K562 (cell line): ENCODE measurements around the gene FITM1. TPM values are rescaled to one million over a fixed set of nuclear protein-coding genes. Genes with fewer than 3 reads are reported as not detected.

Source experiments
- ATAC-seq: fragments of 200-7000 bp; cut with Tn5 transposase; 3 replicates; pipeline ENCODE4 v1.9.1; 2020; ENCODE audit warnings: moderate library complexity
- BruUV-seq: library from RNA; stranded (reverse); fragments of 400-500 nt; replicated peaks from 2 replicates; lab custom pipeline; 2021; lab: Mats Ljungman, UMichigan
- CTCF ChIA-PET: fragments of 300-600 bp; formaldehyde crosslinking; extraction: SDS; loops from one replicate; lab custom pipeline; 2021; ENCODE audit warnings: low intra/inter-chr PET ratio; lab: Yijun Ruan, JAX
- POLR2A ChIA-PET: fragments of 300-600, 350-650 bp; sonication (Branson Sonifier 250); formaldehyde crosslinking; extraction: SDS; loops from one replicate; lab custom pipeline; 2021; ENCODE audit warnings: antibody characterized with exemption, inconsistent platforms; lab: Yijun Ruan, JAX
- DNase-seq, 4 experiments: peaks; one replicate each; pipeline versions ENCODE4 v3.0.0 to v3.0.0-alpha.2; 2011 to 2018; ENCODE audit warnings: low spot score in 3 of 4, mixed read lengths in 3 of 4; ENCODE audit errors: extremely low read depth in 1 of 4
- FAIRE-seq: peaks from 2 replicates; lab custom pipeline; 2011; peaks lifted over from hg19 to GRCh38; lab: Jason Lieb, UNC
- H2AFZ ChIP-seq: 2 replicates; pipeline ENCODE4 v1.6.0; 2011; ENCODE audit warnings: low read depth, low read length, control low read depth, inconsistent platforms
- H3K27ac ChIP-seq: fragments of 200-600 bp; 3 replicates; pipeline ENCODE4 v1.8.0; 2011; ENCODE audit warnings: low read depth, mild to moderate bottlenecking, control low read depth, inconsistent platforms, low read length, moderate library complexity, mixed read lengths; ENCODE audit errors: extremely low read depth
- H3K27me3 ChIP-seq, 2 experiments: fragments of 300-600 bp in 1 of 2; 2 replicates in 1 of 2; 3 replicates in 1 of 2; pipeline versions ENCODE4 v1.6.0 to v1.8.0; 2011; ENCODE audit warnings: inconsistent platforms in 2 of 2, low read length in 2 of 2, mild to moderate bottlenecking in 1 of 2, mixed read lengths in 1 of 2, moderate library complexity in 1 of 2; ENCODE audit not compliant: control insufficient read depth in 2 of 2, insufficient read depth in 2 of 2
- H3K36me3 ChIP-seq: fragments of 300-600 bp; 3 replicates; pipeline ENCODE4 v1.8.0; 2011; ENCODE audit warnings: mild to moderate bottlenecking, low read length, inconsistent platforms; ENCODE audit not compliant: control insufficient read depth, insufficient read depth
- H3K4me1 ChIP-seq, 2 experiments: fragments of 200-600 bp in 1 of 2; replicated peaks in 1 of 2; 2 replicates in 1 of 2; 3 replicates in 1 of 2; pipeline versions ENCODE4 v1.5.1 to v1.8.0; 2011; ENCODE audit warnings: inconsistent platforms in 2 of 2, low read length in 2 of 2, mild to moderate bottlenecking in 1 of 2, mixed read lengths in 1 of 2, moderate library complexity in 1 of 2; ENCODE audit not compliant: control insufficient read depth in 2 of 2, insufficient read depth in 2 of 2
- H3K4me2 ChIP-seq: 2 replicates; pipeline ENCODE4 v1.6.1; 2011; ENCODE audit warnings: low read length, control low read depth, inconsistent platforms, mixed read lengths; ENCODE audit not compliant: insufficient read depth
- H3K4me3 ChIP-seq: fragments of 200-600 bp; sonication (generic), shearing (Covaris generic); 2 replicates; pipeline ENCODE4 v1.5.1; 2016; ENCODE audit warnings: control low read depth, inconsistent platforms
- H3K79me2 ChIP-seq: fragments of 200-600 bp; 3 replicates; pipeline ENCODE4 v1.8.0; 2011; ENCODE audit warnings: low read length, inconsistent platforms; ENCODE audit not compliant: control insufficient read depth, insufficient read depth
- H3K9ac ChIP-seq, 2 experiments: 2 replicates each; pipeline versions ENCODE4 v1.6.0 to v1.6.1; 2011; ENCODE audit warnings: low read depth in 2 of 2, low read length in 2 of 2, control low read depth in 1 of 2, inconsistent platforms in 1 of 2, mild to moderate bottlenecking in 1 of 2, mixed read lengths in 1 of 2; ENCODE audit not compliant: insufficient read depth in 1 of 2
- H3K9me1 ChIP-seq: one replicate; pipeline ENCODE4 v1.6.0; 2011; ENCODE audit warnings: inconsistent platforms, mild to moderate bottlenecking, low read length, moderate library complexity; ENCODE audit not compliant: control insufficient read depth, insufficient read depth
- H3K9me3 ChIP-seq: replicated peaks from 2 replicates; pipeline ENCODE4 v1.5.1; 2011; ENCODE audit warnings: low read depth, low read length, inconsistent platforms; ENCODE audit not compliant: control insufficient read depth, insufficient read depth
- H4K20me1 ChIP-seq: replicated peaks from 2 replicates; pipeline ENCODE4 v1.6.1; 2011; ENCODE audit warnings: low read length, inconsistent platforms, mixed read lengths; ENCODE audit not compliant: control insufficient read depth, insufficient read depth
- MBD2 ChIP-seq: sonication (generic); IDR thresholded peaks from 2 replicates; pipeline ENCODE4 v1.6.1; 2016; ENCODE audit warnings: low read depth, borderline replicate concordance
- MYBL2 ChIP-seq, 2 experiments: fragments of 450-650 bp in 1 of 2; sonication (generic) in 1 of 2; formaldehyde crosslinking in 1 of 2; IDR thresholded peaks; 2 replicates each; pipeline versions ENCODE4 v1.6.1 to v1.8.1; 2017 to 2022; ENCODE audit warnings: borderline replicate concordance in 1 of 2, inconsistent platforms in 1 of 2, low read depth in 1 of 2, mild to moderate bottlenecking in 1 of 2, missing genetic modification reagents in 1 of 2, moderate library complexity in 1 of 2
- NBN ChIP-seq: fragments of 450-650 bp; IDR thresholded peaks from 2 replicates; pipeline ENCODE4 v1.6.1; 2016; ENCODE audit warnings: low read depth, mild to moderate bottlenecking
- PCBP2 ChIP-seq: fragments of 200-400 bp; formaldehyde crosslinking; IDR thresholded peaks from 2 replicates; pipeline ENCODE4 v1.6.1; 2018; ENCODE audit warnings: low read length, low read depth, mild to moderate bottlenecking, moderate library complexity; ENCODE audit not compliant: poor library complexity, severe bottlenecking
- PHB ChIP-seq: fragments of 250-450 bp; sonication (Bioruptor Pico); IDR thresholded peaks from 2 replicates; pipeline ENCODE4 v1.5.0; 2021
- PHF8 ChIP-seq: fragments of 200-600 bp; sonication (generic); IDR thresholded peaks from 2 replicates; pipeline ENCODE4 v1.6.1; 2012; ENCODE audit warnings: mixed run types, mild to moderate bottlenecking, inconsistent platforms, low read length, moderate library complexity, borderline replicate concordance
- SIN3B ChIP-seq: fragments of 450-650 bp; IDR thresholded peaks from 2 replicates; pipeline ENCODE4 v1.6.1; 2017; ENCODE audit warnings: low read depth, mild to moderate bottlenecking, moderate library complexity
- TFAM ChIP-seq: fragments of 250-450 bp; sonication (Bioruptor Pico); conservative IDR thresholded peaks from 2 replicates; pipeline ENCODE4 v1.5.0; 2021; ENCODE audit warnings: mild to moderate bottlenecking, moderate library complexity
- ZNF232 ChIP-seq: sonication (generic); formaldehyde crosslinking; IDR thresholded peaks from 2 replicates; pipeline ENCODE4 v1.8.0; 2022; ENCODE audit warnings: mild to moderate bottlenecking, missing genetic modification reagents
- in situ Hi-C: fragments of 300-500 bp; cut with MboI; formaldehyde crosslinking; loops from 4 replicates; pipeline ENCODE4 v1.15.0; 2018; ENCODE audit warnings: inconsistent platforms, mixed read lengths
- intact Hi-C: fragments of 100-400 bp; cut with micrococcal nuclease; formaldehyde crosslinking; loops from 2 replicates; pipeline ENCODE4 v1.14.2; 2022
- polyA plus RNA-seq, 8 experiments: library from polyadenylated mRNA; depleted of rRNA in 4 of 8; stranded (reverse) in 5 of 8; unstranded in 3 of 8; fragments of >200 nt; fragmentation: Nextera tagmentation in 2 of 8; fragmentation: Illumina TruSeq in 1 of 8; extraction: Ambion mirVana in 2 of 8; extraction: Trizol in 1 of 8; gene quantifications; 2 replicates each; pipeline versions ENCODE4 v1.2.1 to v1.2.3, GENCODE V29; 2011 to 2014; ENCODE audit warnings: inconsistent platforms in 1 of 8, missing spikeins in 1 of 8
- total RNA-seq, 7 experiments: library from RNA; depleted of rRNA in 6 of 7; stranded (reverse); fragments of >200 nt in 6 of 7; fragmentation: Illumina TruSeq in 2 of 7; extraction: Trizol in 2 of 7; gene quantifications; 2 replicates each; pipeline versions ENCODE4 v1.2.1 to v1.2.3, GENCODE V29; 2011 to 2021; ENCODE audit warnings: low replicate concordance in 1 of 7

Gene FITM1
- total and polyA plus RNA-seq, 9 of the 15 experiments (the other 6 are each of a cell fraction or from before 2014, with no cell fraction given): 0.09 to 0.20 TPM; not detected in 7

DNA sequence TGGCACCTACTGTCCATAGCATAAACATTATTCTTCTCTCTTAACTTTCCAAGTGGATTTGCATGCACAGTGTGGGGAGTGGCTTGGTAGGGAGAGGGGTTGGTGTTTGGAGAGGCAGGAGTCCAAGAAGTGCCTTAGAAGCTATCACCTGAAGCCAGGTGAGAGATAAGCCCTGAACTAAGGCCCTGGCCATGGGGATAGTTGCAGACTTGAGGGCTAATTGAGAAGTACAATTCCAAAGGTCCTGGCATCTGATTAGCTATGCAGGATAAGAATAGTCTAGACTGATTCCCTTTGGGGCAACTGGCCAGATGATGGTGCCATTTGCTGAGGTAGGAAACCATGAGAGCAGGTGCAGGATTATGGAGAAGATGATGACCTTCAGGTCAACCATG, 38.4 kb upstream of the FITM1 start:
- FAIRE-seq (no peak), DNase-seq (no peak), ATAC-seq (no peak)
- Histone ChIP-seq H3K9me1 (no peaks in the 10 kb centered on the region), H3K27ac (no peak overlapping the region), H3K4me3 (no peak overlapping the region), H2AFZ (no peak overlapping the region), H3K9me3 (no peaks in the 10 kb centered on the region), H3K9ac (no peak overlapping the region), H4K20me1 (0 out of 2 replicates have a peak, but pooled peaks cover 2% of the 10 kb centered on the region), H3K27me3 (no peaks in the 10 kb centered on the region), H3K4me1 (peaks cover 20 to 22% of the 10 kb centered on the region in 2 experiments; a peak in 4 of 5 replicates), H3K79me2 (peaks cover 29% of the 10 kb centered on the region), H3K4me2 (no peak overlapping the region), H3K36me3 (peaks cover 11% of the 10 kb centered on the region; the same call in 2 of the 3 replicates)
- no peak for TF ChIP-seq PHF8
- no peak for TF ChIP-seq MBD2
- TF ChIP-seq TFAM (CRISPR knock-in tag): no peak
- no peak for TF ChIP-seq MYBL2 (IDR thresholded peaks at IDR 0.05; ENCODE audit: low read depth)
- no peak for TF ChIP-seq MYBL2 (CRISPR knock-in tag; IDR thresholded peaks at IDR 0.05; ENCODE audit: borderline replicate concordance)
- no peak for TF ChIP-seq NBN
- no peak for TF ChIP-seq PCBP2
- no peak for TF ChIP-seq PHB
- TF ChIP-seq ZNF232 (CRISPR knock-in tag): no peak
- no peak for TF ChIP-seq SIN3B
- CTCF ChIA-PET: no interaction called here
- in situ Hi-C loops: loop anchor here (5.0 kb wide), 1 partner anchor 35 kb away; no protein-coding TSS in a partner anchor
- intact Hi-C loops: loop anchor here (10.0 kb wide), 2 partner anchors 53 to 77 kb away; partner anchors contain the start of genes EMC9, PSME2 and RNF31
- no TSS peak for BruUV-seq
- POLR2A ChIA-PET: interaction anchor here (2.1 to 5.8 kb wide), 3 partner anchors 11 to 69 kb away, joined by 6 to 40 read pairs (median 7); partner anchors contain the start of gene IRF9
